Nephron progenitor cell (in vitro differentiated cells): Measurements from ENCODE around the gene RABL2A.
"Not testable (repeated sequence)": the region's sequence is repeated elsewhere in the genome, so short reads cannot be mapped to it uniquely, and the experiment has no call there.

ENCODE experiments used
- DNase-seq: peaks from one replicate; pipeline ENCODE4 v3.0.0; 2021
- H3K27ac Mint-ChIP-seq: 2 replicates; pipeline ENCODE4 v1.8.0; 2021; ENCODE audit warnings: mild to moderate bottlenecking, moderate library complexity, mixed read lengths
- H3K27me3 Mint-ChIP-seq: 2 replicates; pipeline ENCODE4 v1.8.0; 2021; ENCODE audit warnings: mild to moderate bottlenecking, low read depth, mixed read lengths; ENCODE audit not compliant: poor library complexity
- H3K36me3 Mint-ChIP-seq: 2 replicates; pipeline ENCODE4 v1.8.0; 2021; ENCODE audit warnings: low read depth, mixed read lengths
- H3K4me1 Mint-ChIP-seq: 2 replicates; pipeline ENCODE4 v1.8.0; 2021; ENCODE audit warnings: mixed read lengths
- H3K4me3 Mint-ChIP-seq: 2 replicates; pipeline ENCODE4 v1.8.0; 2021; ENCODE audit warnings: mild to moderate bottlenecking, moderate library complexity, mixed read lengths
- H3K9me3 Mint-ChIP-seq: 2 replicates; pipeline ENCODE4 v1.8.0; 2021; ENCODE audit warnings: mild to moderate bottlenecking, moderate library complexity, mixed read lengths
- CTCF ChIP-seq: fragments of 200-600 bp; sonication (generic); IDR thresholded peaks from 2 replicates; pipeline ENCODE4 v1.5.0; 2021; ENCODE audit warnings: antibody characterized with exemption

Gene RABL2A

GRCh38 chr2:113686537-113686936 lies 59.5 kb downstream of the RABL2A start:
- Mint-ChIP-seq H3K4me3 (no peak overlapping the region), H3K36me3 (no peaks in the 10 kb centered on the region), H3K9me3 (peaks cover 21% of the 10 kb centered on the region), H3K27ac (no peak overlapping the region), H3K27me3 (peaks cover 7% of the 10 kb centered on the region), H3K4me1 (no peaks in the 10 kb centered on the region)
- DNase-seq = no peak
- TF ChIP-seq CTCF = no peak

- not testable (repeated sequence) for DNase-seq, H3K4me1 Mint-ChIP-seq, H3K27ac Mint-ChIP-seq, H3K4me3 Mint-ChIP-seq, H3K27me3 Mint-ChIP-seq, H3K36me3 Mint-ChIP-seq, H3K9me3 Mint-ChIP-seq
These were observed 63.8 kb downstream of the RABL2A start for GRCh38 chr2:113690871-113691270.
